Measurements from ENCODE around the gene MASP1.
"Not testable (repeated sequence)": the region's sequence is repeated elsewhere in the genome, so short reads cannot be mapped to it uniquely, and the experiment has no call there.

MASP1 gene

DNA sequence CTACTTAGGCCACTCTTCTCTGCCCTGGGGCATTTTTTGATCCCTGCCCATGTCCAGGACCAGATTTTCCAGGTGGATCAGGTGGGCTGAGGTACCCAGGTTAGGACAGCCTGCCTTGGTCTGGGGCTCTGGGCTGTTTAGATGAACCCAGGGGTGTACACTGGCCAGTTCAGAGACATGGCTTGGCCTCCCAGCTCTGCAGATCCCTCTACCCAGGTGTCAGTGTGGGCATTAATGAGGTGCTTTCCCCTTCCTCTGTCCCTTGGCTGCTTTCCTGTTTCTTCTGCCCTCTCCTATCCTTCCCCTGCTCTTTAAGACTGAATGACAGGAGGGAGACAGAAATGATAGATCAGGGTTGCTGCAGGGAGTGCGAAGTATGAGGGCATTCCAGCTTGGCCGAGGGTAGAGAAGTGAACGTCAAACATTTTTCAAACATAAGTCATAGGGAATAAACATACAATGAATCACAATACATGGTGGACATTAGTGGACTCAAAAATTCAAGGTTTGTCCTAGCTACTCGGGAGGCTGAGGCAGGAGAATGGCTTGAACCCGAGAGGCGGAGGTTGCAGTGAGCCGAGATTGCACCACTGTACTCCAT is 63.8 kb downstream of the MASP1 start:
- no peak for DNase-seq (ENCODE audit: low read depth)

DNA sequence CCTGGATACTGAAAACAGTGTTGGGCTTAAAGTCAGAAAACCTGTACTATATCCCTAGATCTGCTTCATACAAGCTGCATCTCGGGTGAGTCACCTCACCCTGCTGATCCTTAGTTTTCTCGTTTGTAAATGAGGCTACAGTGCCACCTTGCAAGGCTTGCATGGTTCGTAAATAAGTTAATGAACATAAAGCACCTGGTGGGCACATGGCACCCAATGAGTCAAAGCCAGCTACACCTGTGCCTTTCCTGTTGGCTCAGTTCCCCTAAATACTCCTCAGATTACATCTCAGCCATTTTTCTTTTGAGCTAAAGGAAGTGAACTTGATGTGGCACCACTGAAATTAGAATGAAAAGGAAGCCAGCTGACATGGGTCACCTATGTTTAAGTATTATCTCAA is 67.7 kb downstream of the MASP1 start:
- no peak for DNase-seq (ENCODE audit: low read depth)

DNA sequence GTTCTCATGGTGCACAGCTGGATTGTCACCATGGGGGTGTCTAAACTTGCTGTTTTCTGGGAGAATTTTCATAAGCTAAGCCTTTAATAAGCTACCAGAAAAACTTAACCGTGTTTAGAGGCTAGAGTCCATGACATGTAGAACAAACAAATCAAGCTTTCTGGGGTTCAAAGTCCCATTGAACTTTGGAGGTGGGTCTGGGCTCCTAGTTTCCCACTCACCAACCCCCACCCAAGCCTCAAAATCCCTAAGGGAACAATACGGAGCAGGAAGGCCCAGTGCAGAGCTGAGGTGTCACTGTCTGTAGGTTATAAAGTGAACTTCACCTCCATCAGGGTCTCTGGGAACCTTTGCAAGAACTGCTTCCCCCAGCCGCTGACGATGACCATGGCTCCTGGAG is 68.7 kb downstream of the MASP1 start:
- DNase-seq (ENCODE audit: low read depth), result no peak

DNA sequence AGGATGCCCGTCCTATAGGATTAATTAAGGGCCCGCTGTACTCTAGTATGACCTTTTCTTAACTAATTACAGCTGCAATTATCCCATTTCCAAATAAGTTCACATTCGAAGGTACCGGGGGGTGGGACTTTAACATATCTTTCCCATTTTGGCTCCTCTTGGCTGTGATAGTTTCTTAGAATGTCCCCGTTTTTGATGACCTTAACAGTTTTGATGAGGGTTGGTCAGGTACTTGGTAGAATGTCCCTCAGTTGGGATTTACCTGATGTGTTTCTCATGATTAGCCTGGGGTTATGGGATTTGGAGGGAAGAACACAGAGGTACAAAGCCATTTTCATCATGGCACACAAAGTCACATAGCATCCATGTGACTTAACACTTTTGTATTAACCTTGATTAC is 76.1 kb downstream of the MASP1 start:
- no peak for DNase-seq (ENCODE audit: low read depth)

DNA sequence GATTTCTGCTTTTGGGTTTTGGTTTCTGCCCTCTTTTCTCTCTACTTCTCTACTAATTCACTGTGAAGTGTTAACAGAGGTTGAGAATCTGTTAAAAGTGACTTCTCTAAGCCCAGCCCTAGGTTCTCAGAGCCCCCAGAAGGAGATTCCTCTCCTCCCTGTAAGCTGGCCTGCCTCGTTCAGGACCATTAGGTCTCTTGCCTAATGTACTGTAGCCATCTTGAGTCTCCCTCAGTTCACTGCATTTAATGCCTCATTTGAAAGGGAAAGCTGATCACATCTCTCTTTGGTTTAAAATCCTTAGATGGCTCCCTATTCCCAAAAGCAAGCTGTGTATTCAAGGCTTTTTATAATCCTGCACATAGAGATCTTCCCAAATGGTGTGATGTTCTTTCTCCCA is 77.9 kb downstream of the MASP1 start:
- DNase-seq (ENCODE audit: low read depth), result no peak

DNA sequence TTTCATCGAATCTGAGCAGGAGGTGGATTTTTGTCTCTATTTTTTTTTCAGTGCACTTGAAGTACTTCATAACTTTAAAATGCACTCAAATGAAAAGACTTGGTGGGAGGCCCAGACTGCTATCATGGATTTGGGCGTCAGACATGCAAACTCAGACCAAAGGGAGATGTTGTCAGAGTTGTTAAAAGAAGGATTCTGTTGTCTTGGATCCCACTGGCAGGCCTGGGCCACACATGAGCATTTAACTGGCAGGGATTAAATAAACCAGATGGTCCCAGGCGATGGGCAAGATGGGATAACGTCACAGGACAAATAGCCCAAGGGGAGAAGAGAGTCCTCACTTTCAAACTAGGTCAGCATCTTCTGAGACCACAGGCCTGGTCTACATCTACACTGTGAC is 78.8 kb downstream of the MASP1 start:
- no peak for DNase-seq (ENCODE audit: low read depth)

DNA sequence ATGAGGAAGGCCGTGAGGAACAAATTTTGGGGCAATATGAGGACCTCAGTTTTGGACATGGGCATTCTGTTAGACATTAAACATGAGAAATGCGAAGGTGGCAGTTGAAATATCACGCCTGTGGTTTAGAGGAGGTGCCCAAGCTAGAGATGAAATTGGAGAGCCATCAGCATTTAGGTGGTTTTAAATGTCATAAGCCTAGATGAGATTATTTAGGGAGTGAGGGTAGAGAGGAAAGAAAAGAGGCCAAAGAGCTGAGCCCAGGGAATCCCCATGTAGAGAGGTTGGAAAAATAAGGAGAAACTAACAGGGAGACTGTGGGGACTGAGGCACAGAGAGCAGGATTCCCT is 79.4 kb downstream of the MASP1 start:
- no peak for DNase-seq (ENCODE audit: low read depth)

DNA sequence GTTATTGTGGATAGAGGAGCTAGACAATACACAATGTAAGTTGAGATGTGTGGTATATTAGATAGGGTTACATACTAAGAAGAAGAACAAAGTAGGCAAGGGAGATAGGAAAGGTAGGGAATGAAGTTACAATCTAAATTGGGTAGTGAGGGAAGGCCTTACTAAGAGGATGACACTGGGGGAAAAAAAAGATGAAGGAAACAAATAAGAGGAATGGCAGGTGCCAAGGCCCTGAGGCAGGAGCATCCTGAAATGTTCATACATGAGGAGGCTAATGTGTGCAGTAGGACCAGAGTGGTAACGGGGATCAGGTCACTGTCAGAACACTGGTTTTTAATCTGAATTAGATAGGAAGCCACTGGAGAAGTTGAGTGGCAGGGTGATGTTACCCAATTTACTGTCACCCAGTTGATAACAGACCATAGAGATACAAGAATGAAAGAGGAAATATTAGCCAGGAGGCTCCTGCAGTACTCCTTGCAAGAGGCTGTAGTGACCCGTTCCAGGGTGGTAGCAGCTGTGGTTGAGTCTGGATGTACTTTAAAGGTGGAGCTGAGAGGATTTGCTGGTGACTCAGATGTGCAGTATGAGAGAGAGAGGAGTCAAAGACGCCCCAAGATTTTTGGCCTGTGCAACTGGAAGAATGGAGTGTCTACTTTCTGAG is 79.9 kb downstream of the MASP1 start:
- no peak for DNase-seq (ENCODE audit: low read depth)

DNA sequence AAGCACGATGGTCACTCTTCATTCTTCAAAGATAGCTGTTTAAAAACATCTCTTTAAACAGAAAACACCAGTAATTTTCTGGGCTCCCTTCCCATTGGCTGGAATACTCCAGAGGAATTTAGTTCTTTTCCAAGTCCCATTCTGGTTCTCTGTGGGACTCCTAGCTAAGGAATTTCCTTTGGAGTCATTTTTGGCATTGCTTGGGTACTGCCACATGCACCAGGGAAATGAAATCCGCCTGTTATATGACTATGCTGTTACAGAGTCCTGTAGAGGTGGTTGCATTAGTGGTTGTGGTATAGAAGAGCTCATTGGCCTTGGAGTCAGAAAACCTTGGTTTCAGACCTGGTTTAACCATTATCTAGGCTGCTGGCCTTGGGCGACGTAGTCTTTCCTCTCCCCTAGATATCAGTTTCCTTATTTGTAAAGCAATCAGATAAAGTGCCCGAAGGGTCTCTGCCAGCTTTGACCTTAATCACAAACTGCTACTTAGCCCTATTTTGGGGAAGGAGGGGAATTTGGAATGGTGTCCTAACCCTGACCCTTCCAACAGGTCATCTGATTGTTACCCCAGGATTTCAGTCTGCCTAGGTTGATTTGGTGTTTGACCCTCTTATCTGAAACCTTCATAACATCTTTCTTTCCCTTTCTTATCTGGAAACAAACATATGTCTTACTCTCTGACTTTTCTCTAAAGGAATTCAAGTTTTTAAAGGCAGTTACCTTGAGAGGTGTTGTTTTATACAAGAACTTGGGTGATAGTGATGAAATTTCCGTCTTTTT is 80.8 kb downstream of the MASP1 start:
- no peak for DNase-seq (ENCODE audit: low read depth)

DNA sequence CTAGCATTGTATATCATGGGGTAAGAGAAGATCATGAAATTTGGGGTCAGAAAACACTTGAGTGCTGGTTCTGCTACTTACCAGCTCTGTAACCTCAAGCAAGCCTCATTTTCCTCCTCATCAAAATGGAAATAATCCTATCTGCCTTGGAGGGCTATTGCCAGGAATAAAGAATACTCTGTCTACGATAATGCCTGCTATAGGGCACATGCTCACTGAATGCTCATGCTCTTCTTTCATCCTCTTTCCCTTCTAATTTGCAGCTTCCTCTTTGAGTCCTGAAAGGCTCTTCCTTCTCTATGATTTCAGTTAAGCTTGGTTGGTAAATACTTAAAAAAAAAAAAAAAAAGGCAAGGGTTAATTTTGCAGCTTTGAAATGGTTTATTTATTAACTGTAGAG is 81.4 kb downstream of the MASP1 start:
- no peak for DNase-seq (ENCODE audit: low read depth)

DNA sequence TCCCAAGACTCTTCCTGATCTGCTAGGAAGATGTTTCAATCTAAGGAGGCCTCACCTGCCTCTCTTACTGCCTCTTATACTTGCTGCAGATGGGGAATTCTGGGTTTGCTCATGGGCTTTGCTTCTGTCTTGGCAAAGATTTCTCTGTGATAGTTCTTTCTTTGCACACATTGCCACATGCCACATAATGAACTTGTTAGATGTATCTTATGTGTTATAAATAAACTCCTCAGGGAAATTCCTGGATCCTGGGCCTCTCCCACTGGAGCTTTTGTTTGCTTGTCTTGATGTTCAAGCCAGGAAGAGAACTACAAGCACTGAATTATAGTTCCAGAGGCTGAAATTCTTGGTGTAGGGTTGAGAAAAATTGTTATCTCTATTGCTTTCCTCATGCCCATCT is 82.0 kb downstream of the MASP1 start:
- no peak for DNase-seq (ENCODE audit: low read depth)

DNA sequence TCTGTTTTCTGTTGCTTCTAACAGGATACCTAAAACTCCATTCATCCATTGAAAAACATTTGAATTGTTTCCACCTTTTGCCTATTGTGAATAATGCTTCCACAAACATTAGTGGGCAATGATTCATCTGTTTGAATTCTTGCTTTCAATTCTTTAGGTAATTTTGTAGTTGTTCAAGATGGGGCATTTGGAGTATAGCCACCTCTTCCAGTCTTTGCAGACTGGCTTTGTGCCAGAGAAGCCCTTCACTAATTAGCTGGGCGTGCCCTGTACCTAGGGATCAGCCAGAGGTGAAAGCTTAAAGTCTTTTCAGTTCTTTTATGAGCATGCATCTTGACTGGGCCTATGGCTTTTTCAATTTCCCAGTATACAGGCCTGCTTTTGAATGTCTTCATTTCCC is 83.4 kb downstream of the MASP1 start:
- DNase-seq (ENCODE audit: low read depth), result no peak

DNA sequence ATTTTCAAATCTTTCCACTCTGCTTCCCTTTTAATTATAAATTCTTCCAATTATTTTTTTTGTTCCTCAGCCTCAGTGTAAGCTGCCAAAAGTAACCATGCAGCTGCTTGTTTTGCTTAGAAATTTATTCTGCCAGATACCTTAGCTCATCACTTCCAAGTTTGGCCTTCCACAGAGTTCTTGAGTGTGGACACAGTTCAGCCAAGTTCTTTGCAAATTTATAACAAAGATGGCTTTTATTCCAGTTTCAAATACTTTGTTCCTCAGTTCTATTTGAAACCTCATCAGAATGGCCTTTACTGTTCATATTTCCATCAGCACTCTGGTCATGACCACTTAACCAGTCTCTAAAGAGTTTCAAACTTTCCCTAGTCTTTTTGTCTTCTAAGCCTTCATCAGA is 83.9 kb downstream of the MASP1 start:
- no peak for DNase-seq (ENCODE audit: low read depth)

DNA sequence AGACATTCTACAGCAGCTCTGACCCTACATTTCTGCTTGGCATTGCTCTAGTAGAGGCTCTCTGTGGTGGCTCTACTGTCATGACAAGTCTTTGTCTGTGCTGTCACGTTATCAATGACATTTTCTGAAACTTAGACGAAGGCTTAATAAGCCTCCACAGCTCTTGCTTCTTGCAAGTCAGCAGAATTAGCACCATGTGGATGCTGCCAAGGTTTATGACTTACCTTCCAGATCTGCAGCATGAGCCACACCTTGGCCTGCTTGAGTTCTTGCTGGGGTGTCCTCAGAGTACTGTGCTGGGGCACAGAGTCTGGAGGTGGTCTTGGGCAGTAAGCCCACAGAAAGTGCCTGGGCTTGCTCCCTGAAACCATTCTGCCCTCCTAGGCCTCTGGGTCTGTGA is 84.5 kb downstream of the MASP1 start:
- DNase-seq (ENCODE audit: low read depth), result no peak

DNA sequence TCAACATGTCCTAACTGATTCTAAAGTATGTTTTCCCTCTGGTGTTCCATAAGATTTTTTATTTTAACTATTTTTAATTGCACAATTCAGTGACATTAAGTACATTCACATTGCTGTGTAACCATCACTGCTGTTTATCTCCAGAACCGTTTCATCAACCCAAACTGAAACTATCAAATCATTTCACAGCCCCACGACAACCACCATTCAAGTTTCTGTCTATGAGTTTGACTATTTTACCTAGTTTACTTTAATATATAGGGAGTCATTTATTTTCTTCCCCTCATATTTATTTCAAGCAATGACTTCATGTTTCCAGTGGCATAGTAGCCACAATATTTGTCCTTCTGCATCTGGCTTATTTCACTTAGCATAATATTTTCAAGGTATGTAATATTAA is 85.9 kb downstream of the MASP1 start:
- DNase-seq (ENCODE audit: low read depth), result no peak

DNA sequence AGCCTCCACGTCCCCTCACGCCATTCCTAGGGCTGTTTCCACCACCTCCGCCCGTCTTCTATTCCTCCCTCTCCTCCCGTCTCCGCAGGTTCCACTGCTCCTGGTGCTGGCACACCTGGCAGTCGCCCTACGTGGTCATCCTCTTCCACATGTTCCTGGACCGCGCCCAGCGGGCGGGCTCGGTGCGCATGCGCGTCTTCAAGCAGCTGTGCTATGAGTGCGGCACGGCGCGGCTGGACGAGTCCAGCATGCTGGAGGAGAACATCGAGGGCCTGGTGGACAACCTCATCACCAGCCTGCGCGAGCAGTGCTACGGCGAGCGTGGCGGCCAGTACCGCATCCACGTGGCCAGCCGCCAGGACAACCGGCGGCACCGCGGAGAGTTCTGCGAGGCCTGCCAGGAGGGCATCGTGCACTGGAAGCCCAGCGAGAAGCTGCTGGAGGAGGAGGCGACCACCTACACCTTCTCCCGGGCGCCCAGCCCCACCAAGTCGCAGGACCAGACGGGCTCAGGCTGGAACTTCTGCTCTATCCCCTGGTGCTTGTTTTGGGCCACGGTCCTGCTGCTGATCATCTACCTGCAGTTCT is 92.0 kb downstream of the MASP1 start:
- not testable (repeated sequence) for DNase-seq (ENCODE audit: low read depth)

DNA sequence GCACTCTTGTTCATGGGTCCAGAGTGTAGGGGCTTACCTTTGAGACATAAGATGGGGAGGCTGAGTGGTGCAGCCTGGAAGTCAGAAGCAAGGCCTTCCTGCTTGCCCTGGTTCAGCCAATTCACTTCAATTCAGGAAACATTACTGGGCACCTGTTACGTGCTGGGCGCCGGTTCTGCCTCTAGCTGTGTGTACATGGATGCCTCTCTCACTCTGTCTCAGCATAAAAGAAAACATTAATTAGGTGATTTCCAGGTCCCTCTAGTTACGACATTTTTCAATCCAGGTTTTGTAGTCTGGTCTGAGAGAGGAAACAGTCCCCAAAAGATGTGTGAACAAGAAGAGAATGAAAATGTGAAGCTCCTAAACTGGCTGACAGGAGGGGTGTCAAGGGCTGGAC is 93.0 kb downstream of the MASP1 start:
- DNase-seq (ENCODE audit: low read depth), result no peak

DNA sequence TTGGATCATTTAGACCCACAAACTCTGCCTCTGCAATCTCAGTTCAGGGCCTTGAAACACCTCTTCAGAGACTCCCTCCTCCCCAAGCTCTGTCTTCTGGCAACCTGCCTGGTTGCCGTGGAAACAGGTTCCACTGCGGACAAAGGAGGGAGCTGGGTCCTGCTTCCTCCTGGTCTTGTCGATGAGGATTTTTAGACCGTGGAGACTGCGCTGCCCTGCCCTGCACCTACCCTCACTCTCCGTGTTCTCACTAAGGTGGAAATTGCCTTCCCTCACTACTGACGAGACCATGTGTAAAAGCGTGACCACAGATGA is 94.2 kb downstream of the MASP1 start, which contains the start of gene RTP1:
TSS of gene RTP1 (plus strand) at position 152 of the 315 bp plus-strand sequence. CDS start at position 182, 30 bp downstream.
- DNase-seq (ENCODE audit: low read depth), result no peak

DNA sequence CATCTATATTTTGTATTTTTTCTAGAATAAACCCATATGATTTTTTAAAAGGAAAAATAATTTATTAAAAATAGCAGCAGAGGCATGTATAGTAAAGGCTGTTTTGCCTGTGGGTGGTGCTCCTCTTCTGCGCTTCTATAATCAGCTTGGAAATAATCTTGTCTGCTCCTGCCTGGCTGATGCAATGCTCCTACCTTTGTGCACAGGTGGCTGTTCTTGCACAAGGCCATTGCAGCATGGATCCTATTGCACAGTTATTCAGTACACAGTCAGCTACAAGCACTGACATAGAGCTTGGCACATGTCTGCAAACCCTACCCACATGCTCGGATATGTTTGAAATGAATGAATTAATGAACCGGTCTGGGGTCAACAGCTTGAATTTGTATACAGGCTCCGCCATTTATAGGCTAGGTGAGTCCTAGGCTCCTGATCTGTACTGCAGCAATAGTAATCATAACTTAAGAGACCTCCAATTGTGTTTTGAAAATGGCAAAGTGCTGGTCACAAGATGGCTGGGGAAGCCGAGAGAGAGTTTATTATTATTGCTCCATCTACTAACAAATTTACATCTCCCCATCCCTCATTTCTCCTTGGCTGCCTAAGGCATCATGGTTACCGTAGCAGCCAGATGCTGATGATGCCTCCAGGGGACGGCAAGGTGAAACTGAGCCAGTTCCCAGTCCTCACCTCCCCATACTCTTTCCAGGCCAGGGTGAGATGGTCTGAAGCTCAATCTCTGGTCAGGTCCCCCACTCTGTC is 94.8 kb downstream of the MASP1 start:
- DNase-seq (ENCODE audit: low read depth), result no peak

DNA sequence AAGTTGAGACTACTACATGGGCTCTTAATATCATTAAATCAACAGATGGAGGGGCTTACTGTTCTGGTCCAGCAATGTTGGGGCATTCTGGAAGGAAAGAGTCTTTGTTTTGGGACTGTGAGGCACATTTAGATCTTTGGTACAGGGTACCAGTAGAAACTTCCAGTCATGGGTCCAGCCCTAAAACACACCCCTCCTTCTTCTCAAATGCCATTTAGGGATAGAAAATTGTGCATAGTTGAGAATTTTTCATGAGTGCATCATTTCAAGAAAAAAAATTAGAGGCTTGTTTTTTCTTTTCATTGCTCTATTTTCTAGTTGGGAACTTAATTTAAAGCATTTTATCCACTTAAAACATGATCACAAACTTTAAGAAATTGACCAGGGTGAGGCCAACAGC is 98.4 kb downstream of the MASP1 start:
- no peak for DNase-seq (ENCODE audit: low read depth)

DNA sequence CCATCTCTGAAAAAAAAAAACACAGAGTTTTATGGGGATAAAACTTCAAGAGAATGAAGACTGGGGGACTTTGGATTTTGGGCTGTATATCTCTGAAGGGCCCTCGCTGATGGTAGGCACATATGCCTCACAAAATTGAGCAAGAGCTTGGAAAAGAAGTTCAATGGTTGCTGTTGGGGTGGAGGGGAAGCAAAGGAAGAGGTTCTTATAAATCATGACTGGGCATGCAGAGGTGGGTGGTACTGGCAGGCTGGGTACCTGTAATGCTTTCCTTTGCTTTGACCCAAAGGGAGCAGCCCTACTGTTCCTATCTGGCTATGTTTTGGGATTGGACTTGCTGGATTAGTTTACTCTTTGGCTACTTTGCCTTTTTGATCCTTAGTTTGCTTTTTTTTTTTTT is 100.3 kb downstream of the MASP1 start:
- DNase-seq (ENCODE audit: low read depth), result no peak

DNA sequence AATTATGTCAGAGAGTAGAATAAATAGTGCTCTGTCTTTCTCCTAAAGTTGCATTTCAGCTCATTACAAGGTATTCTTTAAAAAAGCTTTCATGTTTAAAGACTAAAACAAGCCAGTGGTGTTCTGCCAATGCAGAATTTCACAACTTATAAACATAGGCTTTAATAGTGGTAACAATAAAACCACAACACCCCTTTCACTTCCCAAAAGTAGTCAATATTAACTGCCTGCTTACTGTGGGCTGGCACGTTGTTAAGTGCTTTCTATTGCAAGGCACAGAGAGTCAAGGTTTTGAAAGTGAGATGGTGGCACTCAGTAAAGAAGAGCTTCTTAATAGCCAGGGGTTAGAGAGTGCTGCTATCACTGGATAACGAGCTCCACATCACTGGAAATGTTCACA is 102.6 kb downstream of the MASP1 start:
- no peak for DNase-seq (ENCODE audit: low read depth)
